ENCODE results near the gene DLEC1. TPM values are rescaled to one million over a fixed set of nuclear protein-coding genes. Genes with fewer than 3 reads are reported as not detected.

The DLEC1 gene
- total RNA-seq, 4 donors from 2014 or later = 0.18 to 2.2 (median 0.75) TPM

- H3K9me3 ChIP-seq = no peaks in the 10 kb centered on the region
- peak; percentile 56 to 84 (median 83) for DNase-seq
- H3K4me1 ChIP-seq = peaks cover 1 to 33% (median 3%) of the 10 kb centered on the region in 4 donors
- peak overlapping the region in 3 of 4 donors; percentile 6 to 71 (median 67) for H3K27ac ChIP-seq
- no peaks in the 10 kb centered on the region for H3K27me3 ChIP-seq
- peaks cover 0 to 64% (median 3%) of the 10 kb centered on the region in 3 donors for H3K36me3 ChIP-seq
- no peak for TF ChIP-seq POLR2A (IDR thresholded peaks at IDR 0.05)
- peak; percentile 66 to 86 (median 84) for TF ChIP-seq CTCF (IDR thresholded peaks at IDR 0.05)
- no peak overlapping the region for H3K4me3 ChIP-seq
Measured at GRCh38 chr3:38003371-38003816, 35.6 kb upstream of the DLEC1 start.

GRCh38 chr3:38003817-38004414 lies 35.1 kb upstream of the DLEC1 start:
- H3K4me3 ChIP-seq = no peak overlapping the region
- peaks cover 0 to 69% (median 3%) of the 10 kb centered on the region in 3 donors for H3K36me3 ChIP-seq
- H3K9me3 ChIP-seq = no peaks in the 10 kb centered on the region
- peak overlapping the region in 3 of 4 donors; percentile 6 to 71 (median 67) for H3K27ac ChIP-seq
- peak in 1 of 3 donors; percentile 58 for DNase-seq
- TF ChIP-seq CTCF (IDR thresholded peaks at IDR 0.05) (no peak), POLR2A (IDR thresholded peaks at IDR 0.05) (no peak)
- H3K27me3 ChIP-seq = no peaks in the 10 kb centered on the region
- peaks cover 0 to 30% (median 1%) of the 10 kb centered on the region in 4 donors for H3K4me1 ChIP-seq

- H3K27ac ChIP-seq = peak overlapping the region in 2 of 4 donors; percentile 67 to 71
- TF ChIP-seq POLR2A (IDR thresholded peaks at IDR 0.05) = peak in 1 of 2 donors; percentile 18
- peak; percentile 7 to 82 (median 66) for TF ChIP-seq CTCF (IDR thresholded peaks at IDR 0.05)
- no peaks in the 10 kb centered on the region for H3K9me3 ChIP-seq
- H3K36me3 ChIP-seq = peaks cover 0 to 67% (median 3%) of the 10 kb centered on the region in 3 donors
- H3K4me1 ChIP-seq = peaks cover 0 to 25% (median 0%) of the 10 kb centered on the region in 4 donors
- DNase-seq = peak; percentile 73 to 94 (median 85)
- no peak overlapping the region for H3K4me3 ChIP-seq
- no peaks in the 10 kb centered on the region for H3K27me3 ChIP-seq
Measured at GRCh38 chr3:38004415-38005075, 34.5 kb upstream of the DLEC1 start.

- Histone ChIP-seq H3K36me3 (peaks cover 0 to 65% (median 3%) of the 10 kb centered on the region in 3 donors), H3K4me1 (peaks cover 0 to 23% (median 0%) of the 10 kb centered on the region in 4 donors), H3K27ac (peak overlapping the region in 2 of 4 donors; percentile 67 to 71), H3K27me3 (no peaks in the 10 kb centered on the region), H3K4me3 (no peak overlapping the region), H3K9me3 (no peaks in the 10 kb centered on the region)
- TF ChIP-seq POLR2A (IDR thresholded peaks at IDR 0.05) (no peak), CTCF (IDR thresholded peaks at IDR 0.05) (no peak)
- DNase-seq = peak in 1 of 3 donors; percentile 56
Measured at GRCh38 chr3:38005076-38006020, 33.7 kb upstream of the DLEC1 start.

GRCh38 chr3:38006031-38006430 lies 33.0 kb upstream of the DLEC1 start:
- TF ChIP-seq CTCF (IDR thresholded peaks at IDR 0.05) (no peak), POLR2A (IDR thresholded peaks at IDR 0.05) (no peak)
- peaks cover 0 to 63% (median 3%) of the 10 kb centered on the region in 3 donors for H3K36me3 ChIP-seq
- peaks cover 0 to 23% (median 0%) of the 10 kb centered on the region in 4 donors for H3K4me1 ChIP-seq
- peak overlapping the region in 1 of 4 donors; percentile 67 for H3K27ac ChIP-seq
- no peak overlapping the region for H3K4me3 ChIP-seq
- no peaks in the 10 kb centered on the region for H3K27me3 ChIP-seq
- H3K9me3 ChIP-seq = no peaks in the 10 kb centered on the region
- DNase-seq = peak in 1 of 3 donors; percentile 48
